GM13976 (cell line): Measurements from ENCODE around the gene MTPN.

Source experiments
- DNase-seq: peaks from one replicate; pipeline ENCODE4 v3.0.0; 2012; ENCODE audit warnings: low spot score
- CTCF ChIP-seq: IDR thresholded peaks from 2 replicates; pipeline ENCODE4 v1.5.1; 2012; ENCODE audit warnings: borderline replicate concordance, mild to moderate bottlenecking; ENCODE audit not compliant: insufficient read depth; ENCODE audit errors: extremely low read depth, missing control alignments, control extremely low read depth
- in situ Hi-C: fragments of 300-500 bp; cut with MboI; formaldehyde crosslinking; loops from one replicate; pipeline ENCODE4 v1.12.0; 2022; ENCODE audit warnings: low sequenced_read_pairs, mixed read lengths, inconsistent platforms; ENCODE audit not compliant: unreplicated experiment

The MTPN gene

GRCh38 chr7:135970682-135971365 lies 6.3 kb downstream of the MTPN start:
- peak; percentile 25 for DNase-seq

GRCh38 chr7:135970045-135970444 lies 7.1 kb downstream of the MTPN start:
- TF ChIP-seq CTCF = no peak
- no peak for DNase-seq
- in situ Hi-C loops = no loop called here

More at GRCh38 chr7:135970682-135971365, 6.3 kb downstream of the MTPN start:
- TF ChIP-seq CTCF = no peak
- in situ Hi-C loops = no loop called here

GRCh38 chr7:135966341-135967043 lies 10.7 kb downstream of the MTPN start:
- no peak for DNase-seq
- in situ Hi-C loops = no loop called here
- no peak for TF ChIP-seq CTCF

- in situ Hi-C loops = no loop called here
- no peak for DNase-seq
- no peak for TF ChIP-seq CTCF
These were observed 11.6 kb downstream of the MTPN start for GRCh38 chr7:135965602-135966001.

- in situ Hi-C loops = no loop called here
- TF ChIP-seq CTCF = no peak
- no peak for DNase-seq
These were observed 12.4 kb downstream of the MTPN start for GRCh38 chr7:135964791-135965190.

GRCh38 chr7:135964274-135964673 lies 12.9 kb downstream of the MTPN start:
- TF ChIP-seq CTCF = no peak
- in situ Hi-C loops = no loop called here
- no peak for DNase-seq
